Stomach (tissue), 9 donors: ENCODE results near the gene MAB21L4. TPM values are rescaled to one million over a fixed set of nuclear protein-coding genes. Genes with fewer than 3 reads are reported as not detected.
A peak's percentile ranks its signal among the peaks of the same experiment; 100 is the strongest.

Experiments
- DNase-seq, 2 donors: peaks; one replicate each; pipeline versions ENCODE4 v3.0.0 to v3.0.0-alpha.2; 2013 to 2019
- H3K27ac ChIP-seq, 5 donors: fragments of 200-600 bp in 4 of 5; sonication (generic) in 4 of 5; one replicate each; pipeline ENCODE4 v1.5.1; 2013 to 2019; ENCODE audit warnings: mild to moderate bottlenecking in 1 of 5, moderate library complexity in 1 of 5
- H3K27me3 ChIP-seq, 3 donors: fragments of 200-600 bp; sonication (generic); one replicate each; pipeline ENCODE4 v1.5.1; 2017 to 2019; ENCODE audit warnings: mixed run types in 1 of 3
- H3K36me3 ChIP-seq, 4 donors: fragments of 200-600 bp; sonication (generic); 1 replicate in 3 of 4; 2 replicates in 1 of 4; pipeline ENCODE4 v1.5.1; 2016 to 2019
- H3K4me1 ChIP-seq, 4 donors: fragments of 200-600 bp; sonication (generic); one replicate each; pipeline ENCODE4 v1.5.1; 2016 to 2019
- H3K4me3 ChIP-seq, 4 donors: fragments of 200-600 bp; sonication (generic) in 3 of 4; one replicate each; pipeline ENCODE4 v1.5.1; 2016 to 2019; ENCODE audit warnings: mild to moderate bottlenecking in 1 of 4
- H3K9me3 ChIP-seq, 4 donors: fragments of 200-600 bp; sonication (generic); one replicate each; pipeline ENCODE4 v1.5.1; 2016 to 2019
- EP300 ChIP-seq: sonication (generic); formaldehyde crosslinking; IDR thresholded peaks from one replicate; pipeline ENCODE4 v1.6.1; 2017; ENCODE audit warnings: antibody characterized with exemption
- POLR2A ChIP-seq, 4 donors: fragments of 450-650 bp; IDR thresholded peaks; one replicate each; pipeline ENCODE4 v1.6.1; 2016; ENCODE audit warnings: antibody characterized with exemption in 4 of 4, control low read depth in 2 of 4, mild to moderate bottlenecking in 1 of 4, moderate library complexity in 1 of 4
- POLR2AphosphoS5 ChIP-seq, 3 donors: sonication (generic); formaldehyde crosslinking; IDR thresholded peaks; one replicate each; pipeline ENCODE4 v1.6.1; 2016; ENCODE audit warnings: antibody characterized with exemption in 3 of 3
- WGBS, 5 donors: extraction: QIAGEN DNeasy Blood & Tissue Kit in 3 of 5; methylation state at CpG; one replicate each; pipeline versions ENCODE4 v1.1.5 to v1.1.7; 2013 to 2018; 5-methylcytosine and 5-hydroxymethylcytosine counted together
- intact Hi-C: fragments of 100-400 bp; cut with DNase I; formaldehyde crosslinking; loops from one replicate; pipeline ENCODE4 v1.15.1; 2023; ENCODE audit warnings: low total_unique reads
- polyA plus RNA-seq, 3 donors: library from polyadenylated mRNA; stranded (reverse); fragments of 200-250 nt; gene quantifications; one replicate each; pipeline ENCODE4 v1.2.3, GENCODE V29; 2013
- total RNA-seq, 5 donors: library from RNA; depleted of rRNA; stranded (reverse); fragments of >200 nt; gene quantifications; one replicate each; pipeline versions ENCODE4 v1.1.0 to v1.2.3, GENCODE V29; 2014 to 2016
- TF ChIP-seq, protein P1 (sequence below), 7 experiments: fragments of 450-650 bp in 4 of 7; fragments of 200-600 bp in 3 of 7; sonication (generic) in 3 of 7; IDR thresholded peaks; one replicate each; pipeline ENCODE4 v1.5.1; 2016 to 2019; ENCODE audit warnings: antibody characterized with exemption in 7 of 7, control low read depth in 2 of 7, mild to moderate bottlenecking in 1 of 7
- donor health status: healthy with polysubstance abuse.
- donor health status: Bipolar disorder and iron deficiency.
- donor health status: healthy.

Gene MAB21L4
- total and polyA plus RNA-seq, 8 donors, result 0.45 to 48.9 (median 5.4) TPM; not detected in 2

DNA sequence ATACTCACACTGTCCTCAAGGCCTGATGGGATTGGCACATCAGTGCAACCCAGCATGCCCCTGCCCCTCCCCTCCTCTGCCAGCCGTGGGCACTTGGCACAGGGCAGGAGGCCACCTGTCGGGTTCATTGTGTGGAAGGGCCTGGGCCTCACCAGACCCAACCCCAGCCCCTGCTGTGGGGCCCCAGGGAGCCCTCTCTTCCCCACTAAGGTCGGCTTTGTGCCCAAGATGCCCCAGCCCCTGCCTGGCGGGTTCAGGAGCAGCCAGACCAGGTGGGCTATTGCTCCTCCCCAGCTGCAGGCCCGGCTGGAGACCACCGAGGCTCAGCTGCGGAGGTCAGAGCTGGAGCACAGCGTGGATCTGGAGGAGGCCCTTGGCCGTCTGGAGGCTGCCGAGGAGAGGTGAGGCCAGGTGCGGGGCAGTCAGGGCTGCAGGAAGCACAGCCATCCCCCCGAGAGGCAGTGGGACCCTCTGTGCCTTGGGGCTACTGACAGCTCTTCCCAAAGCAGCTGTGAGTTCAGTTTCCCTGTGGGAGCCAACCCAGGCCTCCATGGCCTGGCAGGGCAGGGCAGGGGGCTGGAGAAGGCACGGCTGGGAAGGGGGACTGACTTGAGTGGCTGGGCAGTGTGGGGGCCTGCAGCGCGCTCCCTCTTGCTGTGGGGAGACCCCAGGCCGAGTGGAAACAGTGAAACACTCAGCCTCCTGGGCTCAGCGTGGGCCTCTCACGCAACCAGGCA is 26.5 kb upstream of the MAB21L4 start:
- peaks cover 0 to under 1% (median 0%) of the 10 kb centered on the region in 3 donors for H3K27me3 ChIP-seq

DNA sequence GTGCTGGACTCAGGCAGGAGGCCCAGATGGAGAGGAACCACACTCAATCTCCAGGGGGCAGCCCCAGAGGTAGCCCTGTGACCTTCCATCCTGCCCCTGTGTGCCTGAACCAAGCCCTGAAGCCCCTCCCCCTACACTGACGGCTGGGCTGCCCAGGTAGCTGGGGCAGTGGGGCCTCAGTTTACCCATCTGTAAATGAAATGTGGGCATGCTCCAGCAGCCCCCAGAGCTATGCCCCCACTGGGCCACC is 26.0 kb upstream of the MAB21L4 start:
- H3K27ac ChIP-seq, result peak overlapping the region in 1 of 5 donors; percentile 77
- H3K27me3 ChIP-seq, result peaks cover 0 to 6% (median 0%) of the 10 kb centered on the region in 3 donors
- WGBS, 5 donors, result 67 to 100% (median 86%) methylated on average over 1 of the region's 1 CpG
- peaks cover 2 to 18% (median 9%) of the 10 kb centered on the region in 4 donors for H3K4me1 ChIP-seq
- no peaks in the 10 kb centered on the region for H3K36me3 ChIP-seq
- DNase-seq, result peak; percentile 6 to 9
- H3K4me3 ChIP-seq, result no peak overlapping the region
- no peaks in the 10 kb centered on the region for H3K9me3 ChIP-seq
- TF ChIP-seq POLR2AphosphoS5 (IDR thresholded peaks at IDR 0.05) (no peak), POLR2A (IDR thresholded peaks at IDR 0.05) (no peak), EP300 (no peak)
- TF ChIP-seq, protein P1, sequence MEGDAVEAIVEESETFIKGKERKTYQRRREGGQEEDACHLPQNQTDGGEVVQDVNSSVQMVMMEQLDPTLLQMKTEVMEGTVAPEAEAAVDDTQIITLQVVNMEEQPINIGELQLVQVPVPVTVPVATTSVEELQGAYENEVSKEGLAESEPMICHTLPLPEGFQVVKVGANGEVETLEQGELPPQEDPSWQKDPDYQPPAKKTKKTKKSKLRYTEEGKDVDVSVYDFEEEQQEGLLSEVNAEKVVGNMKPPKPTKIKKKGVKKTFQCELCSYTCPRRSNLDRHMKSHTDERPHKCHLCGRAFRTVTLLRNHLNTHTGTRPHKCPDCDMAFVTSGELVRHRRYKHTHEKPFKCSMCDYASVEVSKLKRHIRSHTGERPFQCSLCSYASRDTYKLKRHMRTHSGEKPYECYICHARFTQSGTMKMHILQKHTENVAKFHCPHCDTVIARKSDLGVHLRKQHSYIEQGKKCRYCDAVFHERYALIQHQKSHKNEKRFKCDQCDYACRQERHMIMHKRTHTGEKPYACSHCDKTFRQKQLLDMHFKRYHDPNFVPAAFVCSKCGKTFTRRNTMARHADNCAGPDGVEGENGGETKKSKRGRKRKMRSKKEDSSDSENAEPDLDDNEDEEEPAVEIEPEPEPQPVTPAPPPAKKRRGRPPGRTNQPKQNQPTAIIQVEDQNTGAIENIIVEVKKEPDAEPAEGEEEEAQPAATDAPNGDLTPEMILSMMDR (IDR thresholded peaks at IDR 0.05), result no peak
- intact Hi-C loops, result no loop called here

More for the DNA sequence above, 26.5 kb upstream of the MAB21L4 start:
- DNase-seq, result peak in 1 of 2 donors; percentile 8
- H3K4me1 ChIP-seq, result peaks cover 0 to 13% (median 5%) of the 10 kb centered on the region in 4 donors
- no peaks in the 10 kb centered on the region for H3K9me3 ChIP-seq
- H3K27ac ChIP-seq, result peak overlapping the region in 1 of 5 donors; percentile 77
- 80 to 86% (median 85%) methylated on average over 10 to 18 of the region's 18 CpGs; no CpG with 5 or more reads in 1 of the 5 donors for WGBS, 5 donors
- intact Hi-C loops, result no loop called here
- TF ChIP-seq EP300 (no peak), POLR2AphosphoS5 (IDR thresholded peaks at IDR 0.05) (no peak), POLR2A (IDR thresholded peaks at IDR 0.05) (no peak)
- TF ChIP-seq, protein P1 (IDR thresholded peaks at IDR 0.05), result no peak
- H3K36me3 ChIP-seq, result no peaks in the 10 kb centered on the region
- H3K4me3 ChIP-seq, result no peak overlapping the region

DNA sequence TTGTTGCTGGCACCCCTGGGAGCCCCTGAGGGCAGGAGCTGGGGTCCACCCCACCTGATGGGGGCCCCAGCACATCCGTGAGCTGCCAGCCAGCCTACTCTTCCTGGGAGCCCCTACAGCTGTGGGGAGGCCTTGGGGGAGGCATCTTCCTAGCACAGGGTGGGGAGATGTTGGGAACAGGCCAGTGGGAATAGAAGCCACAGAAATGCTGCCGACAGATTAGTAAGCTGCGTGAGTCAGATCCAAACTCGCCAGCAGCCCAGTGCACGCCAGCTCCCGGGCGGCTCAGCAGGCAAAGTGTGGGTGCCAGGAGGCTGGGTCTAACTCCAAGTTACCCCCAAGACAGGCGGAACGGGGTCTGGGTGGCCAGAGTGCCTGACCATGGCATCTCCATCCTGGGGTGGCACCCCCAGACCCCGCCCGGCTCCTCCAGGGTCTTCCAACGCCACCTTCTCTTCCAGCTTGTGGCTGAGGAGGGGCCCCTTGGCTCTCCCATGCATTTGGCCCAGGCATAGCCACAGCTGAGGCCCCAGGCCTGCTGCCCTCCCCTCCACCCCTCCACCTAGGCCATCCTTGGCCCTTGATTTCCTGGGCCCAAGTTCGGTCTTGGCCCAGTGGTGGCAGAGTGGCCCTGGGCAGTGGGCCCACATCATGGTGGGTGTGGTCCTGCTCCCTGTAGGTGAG is 25.5 kb upstream of the MAB21L4 start:
- WGBS, 5 donors, result 66 to 86% (median 76%) methylated on average over 6 to 13 of the region's 13 CpGs
- Histone ChIP-seq H3K4me3 (no peak overlapping the region), H3K9me3 (no peaks in the 10 kb centered on the region), H3K27me3 (peaks cover 0 to 10% (median 5%) of the 10 kb centered on the region in 3 donors), H3K36me3 (no peaks in the 10 kb centered on the region), H3K4me1 (peaks cover 6 to 20% (median 11%) of the 10 kb centered on the region in 4 donors), H3K27ac (peak overlapping the region in 4 of 5 donors; percentile 28 to 77 (median 48))
- intact Hi-C loops, result no loop called here
- TF ChIP-seq EP300 (no peak), POLR2A (IDR thresholded peaks at IDR 0.05) (no peak), POLR2AphosphoS5 (IDR thresholded peaks at IDR 0.05) (no peak)
- TF ChIP-seq, protein P1 (IDR thresholded peaks at IDR 0.05), result no peak
- DNase-seq, result peak; percentile 25 to 53

DNA sequence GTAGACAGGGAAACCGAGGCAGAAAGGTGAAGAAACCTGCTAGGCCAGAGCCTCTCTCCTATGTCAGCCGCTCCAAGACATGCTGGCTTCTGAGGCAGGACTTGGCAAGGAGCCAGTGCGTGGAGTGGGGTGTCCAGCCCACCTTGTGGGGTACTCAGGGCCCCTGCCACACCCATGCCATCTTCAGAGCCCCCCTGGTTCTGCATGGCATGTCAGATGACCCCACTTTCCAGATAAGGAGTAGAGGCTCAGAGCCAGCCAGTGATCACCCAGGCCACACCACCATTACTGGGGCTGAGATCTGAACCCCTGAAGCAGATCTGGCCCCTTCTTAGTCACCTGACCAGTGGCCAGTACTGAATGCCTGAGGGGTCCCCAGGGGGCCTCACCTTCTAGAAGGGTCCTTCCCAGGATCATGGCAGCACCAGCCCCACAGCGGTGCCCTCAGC is 24.9 kb upstream of the MAB21L4 start:
- no peak for TF ChIP-seq POLR2AphosphoS5 (IDR thresholded peaks at IDR 0.05)
- no peak for TF ChIP-seq EP300
- no peak for TF ChIP-seq POLR2A (IDR thresholded peaks at IDR 0.05)
- TF ChIP-seq, protein P1 (IDR thresholded peaks at IDR 0.05), result no peak
- DNase-seq, result peak; percentile 2 to 17
- H3K27ac ChIP-seq, result peak overlapping the region in 4 of 5 donors; percentile 28 to 77 (median 48)
- intact Hi-C loops, result no loop called here
- H3K27me3 ChIP-seq, result peaks cover 0 to 17% (median 10%) of the 10 kb centered on the region in 3 donors
- H3K4me1 ChIP-seq, result peaks cover 7 to 24% (median 16%) of the 10 kb centered on the region in 4 donors
- WGBS, 5 donors, result 67 to 89% (median 82%) methylated on average over 3 to 4 of the region's 4 CpGs
- no peak overlapping the region for H3K4me3 ChIP-seq
- H3K9me3 ChIP-seq, result no peaks in the 10 kb centered on the region
- no peaks in the 10 kb centered on the region for H3K36me3 ChIP-seq
